HepG2 (cell line): ENCODE results near the gene TMEM59. TPM values are rescaled to one million over a fixed set of nuclear protein-coding genes. Genes with fewer than 3 reads are reported as not detected.

ENCODE experiments used
- FOXA1 ChIP-seq, 2 experiments: fragments of 450-650 bp in 1 of 2; sonication (generic) in 1 of 2; formaldehyde crosslinking in 1 of 2; IDR thresholded peaks; 2 replicates each; pipeline versions ENCODE4 v1.4.0 to v1.6.1; 2016 to 2020; ENCODE audit warnings: missing genetic modification reagents in 1 of 2
- HDAC2 ChIP-seq: sonication (generic); formaldehyde crosslinking; IDR thresholded peaks from 2 replicates; pipeline ENCODE4 v1.4.0; 2020; ENCODE audit warnings: missing genetic modification reagents
- HOXA5 ChIP-seq: sonication (generic); formaldehyde crosslinking; IDR thresholded peaks from 2 replicates; pipeline ENCODE4 v1.4.0; 2020; ENCODE audit warnings: missing genetic modification reagents
- NR2F2 ChIP-seq: IDR thresholded peaks from 2 replicates; pipeline ENCODE4 v1.6.1; 2012; ENCODE audit warnings: low read depth, inconsistent platforms, borderline replicate concordance
- POGZ ChIP-seq: sonication (generic); formaldehyde crosslinking; IDR thresholded peaks from 2 replicates; pipeline ENCODE4 v1.4.0; 2020; ENCODE audit warnings: mild to moderate bottlenecking, missing genetic modification reagents
- SNAI1 ChIP-seq: sonication (generic); formaldehyde crosslinking; IDR thresholded peaks from 2 replicates; pipeline ENCODE4 v1.5.0; 2020; ENCODE audit warnings: mild to moderate bottlenecking, missing genetic modification reagents, borderline replicate concordance
- SP2 ChIP-seq: sonication (generic); formaldehyde crosslinking; IDR thresholded peaks from 2 replicates; pipeline ENCODE4 v1.5.1; 2020; ENCODE audit warnings: mild to moderate bottlenecking, missing genetic modification reagents
- UBTF ChIP-seq: sonication (generic); formaldehyde crosslinking; IDR thresholded peaks from 2 replicates; pipeline ENCODE4 v1.4.0; 2020; ENCODE audit warnings: mild to moderate bottlenecking, missing genetic modification reagents
- ZFP41 ChIP-seq: sonication (generic); formaldehyde crosslinking; IDR thresholded peaks from 2 replicates; pipeline ENCODE4 v1.4.0; 2020; ENCODE audit warnings: mild to moderate bottlenecking, missing genetic modification reagents, borderline replicate concordance
- ZMYM3 ChIP-seq: sonication (generic); formaldehyde crosslinking; IDR thresholded peaks from 2 replicates; pipeline ENCODE4 v1.5.1; 2020; ENCODE audit warnings: mild to moderate bottlenecking, missing genetic modification reagents
- ZNF776 ChIP-seq: sonication (generic); formaldehyde crosslinking; IDR thresholded peaks from 2 replicates; pipeline ENCODE4 v1.4.0; 2020; ENCODE audit warnings: mild to moderate bottlenecking, missing genetic modification reagents
- ZNF891 ChIP-seq: sonication (generic); formaldehyde crosslinking; IDR thresholded peaks from 2 replicates; pipeline ENCODE4 v1.5.0; 2020; ENCODE audit warnings: mild to moderate bottlenecking, missing genetic modification reagents
- polyA plus RNA-seq, 8 experiments: library from polyadenylated mRNA; depleted of rRNA in 3 of 8; stranded (reverse) in 7 of 8; unstranded in 1 of 8; fragments of >200 nt; fragmentation: Illumina TruSeq in 4 of 8; extraction: Trizol in 4 of 8; gene quantifications; 2 replicates each; pipeline versions ENCODE4 v1.2.1 to v1.2.3, GENCODE V29; 2011 to 2016; ENCODE audit warnings: low read depth in 4 of 8, missing spikeins in 1 of 8, mixed read lengths in 1 of 8; ENCODE audit not compliant: insufficient read depth in 1 of 8
- total RNA-seq, 5 experiments: library from RNA; depleted of rRNA; stranded (reverse); fragments of >200 nt; fragmentation: Illumina TruSeq; extraction: Trizol; gene quantifications; 2 replicates each; pipeline ENCODE4 v1.2.3, GENCODE V29; 2016; ENCODE audit warnings: low read depth in 1 of 5

Gene TMEM59
- total and polyA plus RNA-seq, 2 of the 13 experiments (the other 11 are each of a cell fraction or from before 2014, with no cell fraction given): 147 to 363 TPM

GRCh38 chr1:54052934-54053744 is at the start of gene TMEM59, which contains the start of gene TCEANC2 (continued):
- TF ChIP-seq UBTF (CRISPR knock-in tag) (peak; percentile 71), SP2 (CRISPR knock-in tag) (no peak; the same call in none of the 2 replicates), HOXA5 (no peak; the same call in 1 of the 2 replicates), ZMYM3 (CRISPR knock-in tag) (no peak), NR2F2 (no peak), ZNF891 (CRISPR knock-in tag) (peak; percentile 1; the same call in 1 of the 2 replicates), FOXA1 (IDR thresholded peaks at IDR 0.05) (no peak), FOXA1 (CRISPR knock-in tag; IDR thresholded peaks at IDR 0.05) (no peak; the same call in 1 of the 2 replicates), POGZ (CRISPR knock-in tag) (peak; percentile 76), SNAI1 (CRISPR knock-in tag) (peak; percentile 67; the same call in 1 of the 2 replicates), ZFP41 (CRISPR knock-in tag) (no peak), HDAC2 (CRISPR knock-in tag) (peak; percentile 58; the same call in 1 of the 2 replicates), ZNF776 (CRISPR knock-in tag) (peak; percentile 26; the same call in 1 of the 2 replicates)
